Measurements from ENCODE around the gene XKR7.
"Not testable (repeated sequence)": the region's sequence is repeated elsewhere in the genome, so short reads cannot be mapped to it uniquely, and the experiment has no call there.

XKR7 gene

DNA sequence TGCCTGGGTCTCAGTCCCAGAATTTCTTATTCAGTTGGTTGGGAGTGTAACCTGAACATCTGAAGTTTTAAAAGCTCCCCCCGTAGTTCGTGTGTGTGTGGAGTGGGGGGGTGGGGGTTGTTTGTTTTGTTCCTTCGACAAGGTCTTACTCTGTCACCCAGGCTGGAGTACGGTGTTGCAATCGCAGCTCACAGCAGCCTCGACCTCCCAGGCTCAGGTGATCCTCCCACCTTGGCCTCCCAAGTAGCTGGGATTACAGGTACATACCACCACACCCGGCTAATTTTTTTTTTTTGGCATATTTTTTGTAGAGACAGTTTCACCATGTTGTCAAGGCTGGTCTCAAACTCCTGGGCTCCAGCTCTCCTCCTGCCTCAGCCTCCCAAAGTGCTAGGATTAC lies 45.4 kb downstream of the XKR7 start:
- DNase-seq (ENCODE audit: low read depth, low spot score) = no peak

DNA sequence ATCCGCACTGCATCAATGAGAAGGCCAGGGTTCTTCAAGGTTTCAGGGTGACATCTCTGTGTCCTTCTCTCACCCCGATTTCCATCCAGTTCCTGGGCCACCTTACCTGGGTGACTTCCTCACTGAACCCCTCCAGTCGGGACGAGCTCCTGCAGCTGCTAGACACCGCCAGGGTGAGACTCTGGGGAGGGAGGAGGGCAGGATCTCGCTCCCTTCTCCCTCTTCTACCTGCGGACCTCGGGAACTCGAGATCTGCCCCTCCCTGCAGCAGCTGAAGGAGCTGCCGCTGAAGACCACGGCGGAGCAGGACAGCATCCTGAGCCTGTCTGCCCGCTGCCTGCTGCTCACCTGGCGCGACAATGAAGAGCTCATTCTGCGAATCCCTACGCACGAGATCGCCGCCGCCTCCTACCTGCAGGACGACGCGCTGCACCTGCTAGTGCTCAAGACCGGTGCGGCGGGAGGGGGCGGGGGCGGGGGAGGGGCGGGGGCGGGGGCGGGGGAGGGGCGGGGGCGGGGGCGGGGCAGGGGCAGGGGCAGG lies 49.8 kb downstream of the XKR7 start:
- no peak for DNase-seq (ENCODE audit: low read depth, low spot score)

DNA sequence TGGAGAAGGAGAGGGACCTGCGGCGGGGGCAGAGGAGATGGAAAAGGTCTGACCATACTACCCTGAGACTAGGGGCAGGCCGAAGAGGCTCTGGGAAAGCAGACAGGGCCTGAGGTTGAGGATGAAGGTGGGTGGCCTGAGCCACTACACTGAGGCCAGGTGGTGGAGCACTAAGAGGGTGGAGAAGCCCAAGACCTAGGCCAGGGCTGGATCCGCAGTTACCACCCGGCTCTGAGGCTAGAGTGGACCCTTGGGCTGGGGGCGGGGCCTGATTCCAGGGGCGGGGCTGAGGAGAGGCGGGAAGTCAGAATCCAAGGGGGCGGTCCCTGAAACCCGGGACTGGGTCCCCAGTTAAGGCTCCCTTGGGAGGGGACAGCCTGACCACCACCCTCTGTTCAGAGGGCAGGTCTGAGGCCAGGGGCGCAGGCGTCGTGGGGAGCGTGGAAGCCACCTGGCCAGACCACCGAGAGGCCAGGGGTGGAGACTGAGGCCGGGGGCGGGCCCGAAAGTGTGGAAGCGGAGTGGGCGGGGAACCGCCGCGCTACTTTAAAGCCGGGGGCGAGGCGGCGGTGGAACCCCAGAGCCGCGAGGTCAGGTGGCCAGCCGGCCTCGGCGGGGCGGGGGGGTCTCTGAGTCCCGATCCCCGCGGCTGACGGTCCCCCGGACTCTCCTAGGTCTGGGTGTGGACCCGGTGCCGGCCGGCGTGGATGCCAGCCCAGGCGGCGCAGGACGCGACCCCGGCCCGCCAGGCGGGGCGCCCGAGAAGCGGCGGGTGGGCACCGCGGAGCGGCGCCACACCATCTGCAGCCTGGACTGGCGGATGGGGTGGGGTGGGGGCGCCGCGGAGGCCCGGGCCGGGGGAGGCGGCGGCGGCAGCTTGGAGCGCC lies 50.6 kb downstream of the XKR7 start:
- no peak for DNase-seq (ENCODE audit: low read depth, low spot score)

DNA sequence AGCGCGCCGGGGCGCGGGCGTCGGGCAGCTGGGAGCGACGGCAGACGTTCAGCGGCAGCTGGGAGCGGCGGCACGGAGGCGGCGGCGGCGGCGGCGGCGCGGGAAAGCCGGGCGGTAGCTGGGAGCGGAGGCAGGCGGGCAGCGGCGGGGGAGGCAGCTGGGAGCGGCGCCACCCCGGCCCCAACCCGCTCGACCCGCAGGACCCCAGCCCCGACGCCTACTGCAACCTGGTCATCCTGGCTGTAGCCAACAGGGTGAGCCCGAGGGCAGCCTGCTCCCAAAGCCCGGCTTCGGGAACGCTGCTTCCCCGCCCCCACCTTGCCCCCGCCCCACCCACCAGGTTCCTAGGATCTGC lies 51.2 kb downstream of the XKR7 start:
- DNase-seq (ENCODE audit: low read depth, low spot score) = no peak

DNA sequence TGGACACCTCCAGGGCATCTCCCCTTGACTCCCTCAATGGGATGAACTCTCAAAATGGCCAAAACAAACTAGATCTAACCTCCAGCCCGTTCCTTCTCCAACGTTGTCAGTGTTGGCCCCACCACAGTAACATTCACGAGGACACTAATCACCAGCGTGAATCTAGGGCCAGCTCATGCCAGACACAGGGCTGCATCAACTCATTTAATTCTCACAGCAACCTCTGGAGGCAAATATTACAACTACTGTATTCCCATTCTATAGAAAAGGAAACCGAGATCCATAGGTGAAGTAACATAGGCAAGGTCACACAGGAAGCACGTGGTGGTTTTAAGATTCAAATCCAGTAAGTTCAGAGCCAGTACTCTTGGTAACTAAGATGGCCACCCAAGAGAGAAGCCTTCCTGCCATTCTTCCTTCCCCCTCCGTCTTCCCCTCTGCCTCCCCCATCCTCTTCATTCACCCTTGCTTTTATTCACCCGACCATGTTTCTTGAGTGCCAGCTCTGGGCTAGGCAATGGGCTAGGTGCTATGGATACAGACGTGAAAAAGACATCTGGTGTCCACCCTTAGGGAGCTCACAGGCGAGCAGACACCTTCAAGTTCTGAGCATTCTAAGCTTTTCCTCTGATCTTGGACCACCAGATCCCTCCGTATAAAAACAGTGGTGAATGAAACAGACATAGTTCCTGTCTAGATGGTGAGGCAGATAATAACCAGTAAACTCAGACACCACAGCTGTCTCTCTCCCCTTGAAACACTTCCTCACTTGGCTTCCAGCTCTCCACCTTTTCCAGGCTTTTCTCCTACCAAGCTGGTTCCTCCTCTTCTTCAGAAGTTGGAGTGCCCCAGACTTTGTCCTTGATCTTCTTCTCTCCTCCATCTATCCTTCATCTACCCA lies 51.9 kb downstream of the XKR7 start:
- DNase-seq (ENCODE audit: low read depth, low spot score) = no peak

DNA sequence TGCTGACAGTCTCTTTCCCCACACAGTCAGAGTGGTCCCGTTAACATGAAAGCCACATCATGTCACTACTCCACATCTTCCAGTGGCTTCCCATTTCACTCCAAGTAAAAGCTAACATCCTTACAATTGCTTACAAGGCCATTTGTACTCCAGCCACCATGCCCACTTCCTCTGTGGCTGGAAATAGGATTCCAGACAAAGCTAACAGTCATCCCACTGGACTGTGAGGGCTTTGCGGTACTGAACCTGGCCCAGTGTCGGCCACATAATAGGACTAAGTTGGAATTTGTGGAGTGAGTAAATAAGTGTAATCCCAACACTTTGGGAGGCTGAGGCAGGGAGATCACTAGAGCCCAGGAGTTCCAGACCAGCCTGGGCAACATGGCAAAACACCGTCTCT lies 53.1 kb downstream of the XKR7 start:
- no peak for DNase-seq (ENCODE audit: low read depth, low spot score)

DNA sequence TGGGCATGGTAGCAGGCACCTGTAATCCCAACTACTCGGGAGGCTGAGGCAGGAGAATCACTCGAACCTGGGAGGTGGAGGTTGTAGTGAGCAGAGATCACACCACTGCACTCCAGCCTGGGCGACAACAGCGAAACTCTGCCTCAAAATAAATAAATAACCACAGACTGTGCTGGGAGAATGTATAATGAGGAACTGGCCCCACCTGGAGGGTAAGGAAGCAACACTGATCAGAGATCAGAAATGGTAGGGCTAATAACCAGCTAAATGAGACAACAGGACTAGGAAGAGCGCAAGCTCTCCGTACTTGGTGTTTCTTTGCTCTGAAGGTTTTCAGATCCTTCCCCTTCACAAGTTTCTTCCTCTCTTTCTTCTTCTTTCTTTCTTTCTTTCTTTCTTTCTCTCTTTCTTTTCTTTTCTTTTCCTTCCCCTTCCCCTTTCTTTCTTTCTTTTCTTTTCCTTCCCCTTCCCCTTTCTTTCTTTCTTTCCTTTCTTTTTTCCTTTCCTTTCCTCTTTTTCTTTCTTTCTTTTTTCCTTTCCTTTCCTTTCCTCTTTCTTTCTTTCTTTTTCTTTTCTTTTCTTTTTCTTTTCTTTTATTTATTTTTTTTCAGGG lies 56.8 kb downstream of the XKR7 start:
- DNase-seq (ENCODE audit: low read depth, low spot score) = no peak

DNA sequence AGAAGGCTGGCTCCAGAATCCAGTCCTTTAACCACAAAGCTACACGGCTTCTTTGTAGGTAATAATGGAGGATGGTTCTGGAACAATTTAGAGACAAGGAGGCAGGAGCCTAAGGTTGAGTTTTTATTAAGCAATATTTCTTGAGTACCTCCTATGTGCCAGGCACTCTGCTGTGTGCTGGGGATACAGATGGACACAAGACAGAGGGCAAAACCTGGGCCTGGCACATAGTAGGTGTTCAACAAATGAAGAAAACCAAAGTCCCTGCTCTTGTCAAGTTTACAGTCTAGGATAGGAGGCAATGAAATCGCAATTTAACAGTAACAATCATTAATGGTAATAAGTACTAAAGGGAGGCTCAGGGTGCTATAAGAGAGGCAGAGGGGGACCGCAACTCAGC lies 59.7 kb downstream of the XKR7 start:
- no peak for DNase-seq (ENCODE audit: low read depth, low spot score)

DNA sequence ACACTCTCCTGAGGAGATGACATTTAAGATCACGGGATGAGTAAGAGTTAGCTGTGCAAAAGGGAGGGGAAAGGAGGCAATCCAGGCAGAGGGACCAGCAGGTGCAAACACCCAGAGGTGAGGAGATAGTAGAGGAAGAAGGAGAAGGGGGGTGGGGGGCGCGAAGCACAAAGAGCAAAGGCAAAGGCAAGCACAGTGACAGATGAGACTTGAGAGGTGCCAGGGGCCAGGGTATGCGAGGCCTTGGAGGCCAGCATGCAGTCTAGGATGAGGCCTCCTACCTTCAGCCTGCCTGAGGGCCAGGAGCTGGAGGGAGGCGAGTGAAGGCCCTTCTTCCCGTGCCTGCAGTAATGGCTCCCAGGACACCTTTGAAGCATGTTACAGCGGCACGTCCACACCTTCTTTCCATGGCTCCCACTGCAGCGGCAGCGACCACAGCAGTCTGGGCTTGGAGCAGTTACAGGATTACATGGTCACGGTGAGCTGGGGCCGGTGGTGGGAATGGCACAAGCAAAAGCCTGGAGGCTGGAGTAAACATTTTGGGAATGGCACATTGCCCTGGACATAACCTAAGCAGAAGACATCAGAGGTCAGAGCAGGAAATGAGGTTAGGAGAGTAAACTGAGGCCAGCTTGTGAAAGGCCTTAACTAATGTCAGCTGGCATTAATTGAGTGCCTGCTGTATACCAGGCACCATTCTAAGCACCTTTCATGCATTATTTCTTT lies 60.9 kb downstream of the XKR7 start:
- no peak for DNase-seq (ENCODE audit: low read depth, low spot score)

DNA sequence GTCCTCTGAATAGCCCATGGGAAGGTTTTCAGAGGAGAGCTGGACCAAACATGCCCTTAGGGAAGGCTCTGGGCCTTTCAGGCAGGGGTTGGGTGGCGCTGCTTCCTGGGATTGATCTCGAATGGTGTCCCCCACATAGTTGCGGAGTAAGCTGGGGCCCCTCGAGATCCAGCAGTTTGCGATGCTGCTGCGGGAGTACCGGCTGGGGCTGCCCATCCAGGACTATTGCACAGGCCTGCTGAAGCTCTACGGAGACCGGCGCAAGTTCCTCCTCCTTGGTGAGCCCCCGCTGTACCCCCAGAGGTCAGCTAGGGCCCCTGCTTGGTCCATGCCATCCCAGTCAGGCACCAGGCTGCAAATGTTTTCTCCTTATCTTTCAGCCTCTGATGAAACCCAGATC lies 61.6 kb downstream of the XKR7 start:
- DNase-seq (ENCODE audit: low read depth, low spot score) = no peak

DNA sequence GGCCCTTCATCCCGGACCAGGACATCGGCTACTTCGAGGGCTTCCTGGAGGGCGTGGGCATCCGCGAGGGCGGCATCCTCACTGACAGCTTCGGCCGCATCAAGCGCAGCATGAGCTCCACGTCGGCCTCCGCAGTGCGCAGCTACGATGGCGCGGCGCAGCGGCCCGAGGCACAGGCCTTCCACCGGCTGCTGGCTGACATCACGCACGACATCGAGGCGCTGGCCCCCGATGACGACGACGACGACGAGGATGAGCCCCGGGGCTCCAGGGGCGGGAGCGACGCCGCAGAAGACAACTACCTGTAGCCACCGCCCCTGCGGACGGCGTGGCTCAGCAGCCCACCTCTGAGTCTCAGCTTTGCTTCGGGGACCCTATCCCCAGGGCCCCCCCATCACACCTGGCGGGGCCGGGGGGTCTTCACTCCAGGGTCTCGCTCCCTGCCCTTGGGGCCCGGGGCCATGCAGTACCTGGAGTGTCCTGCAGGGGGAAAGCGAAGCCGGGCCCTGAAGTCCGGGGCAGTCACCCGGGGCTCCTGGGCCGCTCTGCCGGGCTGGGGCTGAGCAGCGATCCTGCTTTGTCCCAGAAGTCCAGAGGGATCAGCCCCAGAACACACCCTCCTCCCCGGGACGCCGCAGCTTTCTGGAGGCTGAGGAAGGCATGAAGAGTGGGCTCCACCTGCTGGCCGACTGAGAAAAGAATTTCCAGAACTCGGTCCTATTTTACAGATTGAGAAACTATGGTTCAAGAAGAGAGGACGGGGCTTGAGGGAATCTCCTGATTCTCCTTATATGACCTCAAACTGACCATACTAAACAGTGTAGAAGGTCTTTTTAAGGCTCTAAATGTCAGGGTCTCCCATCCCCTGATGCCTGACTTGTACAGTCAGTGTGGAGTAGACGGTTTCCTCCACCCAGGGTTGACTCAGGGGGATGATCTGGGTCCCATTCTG lies 63.3 kb downstream of the XKR7 start:
- peak; percentile 19 for DNase-seq (ENCODE audit: low read depth, low spot score)

DNA sequence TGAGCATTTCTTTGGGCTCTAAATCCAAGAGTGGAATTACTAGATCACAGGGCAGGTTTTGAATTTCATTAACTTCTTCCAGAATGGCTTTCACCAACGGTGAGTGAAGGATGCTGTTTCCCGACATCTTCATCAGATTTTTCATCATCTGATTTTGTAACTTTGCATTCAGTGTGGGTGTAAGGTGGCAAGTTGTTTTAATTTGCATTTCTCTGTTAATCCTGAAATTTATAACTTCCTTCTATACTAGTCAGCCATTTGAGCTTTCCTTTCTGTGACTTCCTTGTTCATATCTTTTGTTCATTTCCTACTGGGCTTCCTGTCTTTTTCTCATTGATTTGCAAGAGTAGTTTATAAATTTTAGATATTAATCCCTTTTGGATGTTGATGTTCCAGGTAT lies 65.4 kb downstream of the XKR7 start:
- no peak for DNase-seq (ENCODE audit: low read depth, low spot score)

DNA sequence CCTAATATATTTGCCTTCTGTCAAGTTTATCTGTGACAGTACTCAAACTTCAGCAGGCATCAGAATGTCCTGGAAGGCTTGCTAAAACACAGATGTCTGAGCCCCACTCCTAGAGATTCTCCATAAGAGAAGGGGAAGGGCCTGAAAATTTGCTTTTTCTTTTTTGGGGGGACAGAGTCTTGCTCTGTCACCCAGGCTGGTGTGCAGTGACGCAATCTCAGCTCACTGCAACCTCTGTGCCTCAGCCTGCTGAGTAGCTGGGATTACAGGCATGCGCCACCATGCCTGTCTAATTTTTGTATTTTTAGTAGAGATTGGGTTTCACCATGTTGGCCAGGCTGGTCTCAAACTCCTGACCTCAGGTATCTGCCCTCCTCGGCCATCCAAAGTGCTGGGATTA lies 65.8 kb downstream of the XKR7 start:
- DNase-seq (ENCODE audit: low read depth, low spot score) = not testable (repeated sequence)

DNA sequence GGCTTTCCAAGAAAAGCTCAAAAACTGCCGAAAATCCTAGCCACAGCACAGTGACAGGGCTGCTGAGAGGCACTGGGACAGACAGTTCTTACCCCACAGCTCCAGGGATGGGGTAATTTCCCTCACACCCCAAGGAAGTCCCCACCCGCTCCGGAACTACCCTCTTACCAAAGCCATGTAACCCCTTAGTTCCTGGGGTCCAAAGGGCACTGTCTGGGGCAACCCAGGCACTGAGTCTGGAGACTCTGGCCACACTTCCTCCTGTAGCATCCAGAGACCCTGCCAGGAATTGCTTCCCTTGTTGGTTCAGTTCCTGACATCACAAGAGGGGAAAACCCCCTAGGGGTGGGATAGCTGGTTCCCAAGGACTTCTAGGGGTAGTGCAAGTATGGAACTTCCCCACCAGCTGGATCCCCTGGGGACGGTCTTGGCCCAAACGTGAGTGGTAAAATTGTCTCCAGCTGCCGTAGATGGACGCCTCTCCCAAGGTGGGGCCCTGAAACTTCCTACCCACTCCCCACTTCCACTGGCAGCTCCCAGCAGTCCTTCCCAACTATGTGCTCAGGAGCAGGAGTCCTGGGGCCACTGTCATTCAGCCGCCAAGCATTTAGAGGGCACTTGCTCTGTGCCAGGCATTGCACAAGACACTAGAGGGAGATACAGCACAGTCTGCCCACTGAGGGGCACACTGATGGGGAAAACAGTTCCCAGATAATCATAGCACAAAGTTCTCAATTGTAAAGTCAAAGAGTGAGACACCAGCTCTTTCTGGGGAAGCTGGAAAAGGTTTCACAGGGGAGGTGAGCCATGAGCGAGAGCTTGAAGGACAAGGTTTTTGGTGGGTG lies 66.9 kb downstream of the XKR7 start:
- no peak for DNase-seq (ENCODE audit: low read depth, low spot score)

DNA sequence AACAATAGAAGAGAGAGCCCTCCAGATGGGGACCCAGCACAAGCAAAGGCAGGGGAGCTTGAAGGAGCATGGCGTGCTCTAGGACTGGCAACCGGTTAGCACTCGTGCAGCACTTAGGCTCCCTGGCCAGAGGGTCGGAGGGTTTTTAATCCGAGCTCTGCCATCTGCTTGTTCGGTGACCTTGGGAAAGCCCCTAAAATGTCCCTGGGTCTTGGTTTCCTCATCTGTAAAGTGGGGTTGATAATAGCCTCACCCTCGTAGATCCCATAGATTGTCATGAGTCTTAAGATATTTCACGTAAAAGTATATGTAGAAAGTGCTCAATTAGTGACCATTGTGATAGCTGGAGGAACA lies 67.5 kb downstream of the XKR7 start:
- no peak for DNase-seq (ENCODE audit: low read depth, low spot score)

DNA sequence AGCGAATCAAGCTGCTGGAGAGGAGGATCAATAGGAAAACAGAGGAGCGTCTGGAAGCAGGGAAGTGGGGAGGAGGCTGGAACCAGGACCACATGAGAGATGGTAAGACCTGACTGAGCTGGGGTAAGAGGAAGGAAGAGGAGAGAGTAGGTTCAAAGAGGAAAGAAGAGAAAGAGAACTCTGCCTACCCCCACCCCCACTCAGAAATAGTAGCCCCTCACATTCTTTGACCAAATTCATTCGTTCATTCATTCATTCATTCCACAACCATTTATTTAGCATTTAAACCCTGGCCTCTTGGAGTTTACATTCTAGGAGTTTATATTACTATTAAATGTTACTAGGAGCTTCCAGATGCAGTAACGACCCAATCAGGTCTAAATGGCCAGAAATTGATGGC lies 68.3 kb downstream of the XKR7 start:
- no peak for DNase-seq (ENCODE audit: low read depth, low spot score)

DNA sequence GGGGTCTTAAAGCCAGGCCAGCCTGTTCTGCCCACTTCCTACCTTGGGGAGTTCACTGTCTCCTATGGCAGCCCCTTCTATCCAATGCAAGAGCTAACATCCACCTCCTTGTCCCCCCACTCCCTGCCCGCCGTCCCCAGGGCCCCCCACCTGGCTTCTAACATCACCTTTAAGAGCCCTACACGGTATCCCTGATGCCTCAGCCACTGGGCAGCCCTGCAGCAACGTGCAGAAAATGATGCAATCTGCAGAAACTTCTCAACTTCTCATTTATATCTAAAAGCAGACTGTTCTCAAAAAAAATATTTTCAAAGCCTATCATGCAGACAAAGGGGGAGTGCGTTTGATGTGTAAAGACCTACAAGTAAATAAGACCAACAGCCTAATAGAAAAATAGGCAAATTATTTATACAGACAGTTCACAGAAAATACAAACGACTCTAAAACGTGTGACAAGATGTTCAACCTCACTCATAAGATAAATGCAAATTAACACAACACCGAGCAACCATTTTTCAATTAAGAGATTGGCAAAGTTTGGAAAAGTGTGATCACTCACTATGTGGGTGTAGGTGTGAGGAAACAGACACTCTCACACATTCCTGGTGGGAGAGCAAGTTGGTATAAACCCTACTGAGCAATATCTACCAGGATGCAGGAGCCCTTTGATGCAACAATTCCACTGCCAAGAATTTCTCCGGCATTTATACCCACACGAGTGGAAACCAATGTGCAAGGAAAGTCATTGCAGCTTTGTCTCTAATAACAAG lies 69.0 kb downstream of the XKR7 start:
- no peak for DNase-seq (ENCODE audit: low read depth, low spot score)

DNA sequence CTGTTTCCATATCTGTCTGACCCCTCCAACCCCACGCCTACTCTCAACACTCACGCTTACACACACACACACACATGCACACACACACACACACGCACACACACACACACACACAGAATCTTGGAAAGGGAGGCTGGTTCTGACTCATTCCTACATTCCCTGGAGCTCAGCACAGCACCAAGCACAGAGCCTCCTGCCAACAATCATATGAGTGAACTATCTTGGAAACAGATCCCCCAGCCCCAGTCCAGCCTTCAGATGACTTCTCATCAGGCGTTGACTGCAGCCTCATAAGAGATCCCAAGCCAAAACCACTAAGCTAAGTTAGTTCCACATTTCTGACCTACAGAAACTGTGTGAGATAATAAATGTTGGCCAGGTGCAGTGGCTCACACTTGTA lies 70.0 kb downstream of the XKR7 start:
- DNase-seq (ENCODE audit: low read depth, low spot score) = no peak
